ENCODE measurements around the gene MSANTD2.

DNA sequence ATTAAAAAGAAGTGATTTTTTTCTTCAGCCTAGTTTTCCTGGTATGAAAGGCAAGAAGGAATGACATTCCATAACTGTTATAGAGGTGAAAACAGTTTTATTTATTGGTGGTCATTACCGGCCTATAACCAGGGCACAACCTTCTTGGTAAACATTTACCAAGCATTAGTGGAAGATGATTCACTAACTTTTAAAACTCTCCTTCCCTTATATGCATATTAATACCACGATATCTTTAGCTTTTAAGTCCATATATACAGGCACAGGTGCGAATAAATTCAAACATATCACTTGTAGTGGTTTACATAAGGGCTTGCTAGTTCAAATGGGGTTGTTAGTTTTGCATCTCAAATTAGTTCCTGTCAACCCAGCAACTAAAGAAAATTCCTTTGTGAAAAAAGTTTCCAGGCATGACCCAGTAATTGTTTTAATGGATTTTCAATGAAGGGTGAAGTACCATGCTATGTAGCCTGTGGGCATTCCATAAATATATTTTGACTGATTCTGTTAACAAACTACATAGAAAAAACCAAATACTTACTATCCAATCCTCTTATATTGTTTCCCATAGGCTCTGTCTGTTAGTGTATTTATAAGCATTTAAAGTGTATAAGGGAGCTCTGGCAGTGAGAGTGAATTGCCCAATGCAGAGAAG, 34.4 kb upstream of the MSANTD2 start:
- TF ChIP-seq, protein P1, sequence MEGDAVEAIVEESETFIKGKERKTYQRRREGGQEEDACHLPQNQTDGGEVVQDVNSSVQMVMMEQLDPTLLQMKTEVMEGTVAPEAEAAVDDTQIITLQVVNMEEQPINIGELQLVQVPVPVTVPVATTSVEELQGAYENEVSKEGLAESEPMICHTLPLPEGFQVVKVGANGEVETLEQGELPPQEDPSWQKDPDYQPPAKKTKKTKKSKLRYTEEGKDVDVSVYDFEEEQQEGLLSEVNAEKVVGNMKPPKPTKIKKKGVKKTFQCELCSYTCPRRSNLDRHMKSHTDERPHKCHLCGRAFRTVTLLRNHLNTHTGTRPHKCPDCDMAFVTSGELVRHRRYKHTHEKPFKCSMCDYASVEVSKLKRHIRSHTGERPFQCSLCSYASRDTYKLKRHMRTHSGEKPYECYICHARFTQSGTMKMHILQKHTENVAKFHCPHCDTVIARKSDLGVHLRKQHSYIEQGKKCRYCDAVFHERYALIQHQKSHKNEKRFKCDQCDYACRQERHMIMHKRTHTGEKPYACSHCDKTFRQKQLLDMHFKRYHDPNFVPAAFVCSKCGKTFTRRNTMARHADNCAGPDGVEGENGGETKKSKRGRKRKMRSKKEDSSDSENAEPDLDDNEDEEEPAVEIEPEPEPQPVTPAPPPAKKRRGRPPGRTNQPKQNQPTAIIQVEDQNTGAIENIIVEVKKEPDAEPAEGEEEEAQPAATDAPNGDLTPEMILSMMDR (IDR thresholded peaks at IDR 0.05) = no peak
- no peak for TF ChIP-seq POLR2A (IDR thresholded peaks at IDR 0.05)
